Endothelial cell of umbilical vein (primary cell): ENCODE measurements around the gene CYFIP2. TPM values are rescaled to one million over a fixed set of nuclear protein-coding genes. Genes with fewer than 3 reads are reported as not detected.

Experiments used
- BruUV-seq: library from RNA; stranded (reverse); fragments of 400-500 nt; replicated peaks from 2 replicates; lab custom pipeline; 2021; lab: Mats Ljungman, UMichigan
- CTCF ChIA-PET: fragments of 300-600, 350-600 bp; sonication (Branson Sonifier 250); formaldehyde crosslinking; loops from one replicate; lab custom pipeline; 2021; ENCODE audit warnings: antibody characterized with exemption, inconsistent platforms; lab: Charles Lee
- POLR2A ChIA-PET: fragments of 300-600, 350-600 bp; sonication (Branson Sonifier 250); formaldehyde crosslinking; loops from one replicate; lab custom pipeline; 2021; ENCODE audit warnings: antibody characterized with exemption, inconsistent platforms; lab: Charles Lee
- DNase-seq: peaks from one replicate; pipeline ENCODE4 v3.0.0-alpha.2; 2011; ENCODE audit warnings: low read depth, low spot score
- FAIRE-seq: peaks from 2 replicates; lab custom pipeline; 2011; peaks lifted over from hg19 to GRCh38; lab: Jason Lieb, UNC
- H2AFZ ChIP-seq: 2 replicates; pipeline ENCODE4 v1.6.0; 2012; ENCODE audit warnings: low read depth, low read length, control low read depth, inconsistent platforms
- H3K27ac ChIP-seq: 2 replicates; pipeline ENCODE4 v1.5.1; 2011; ENCODE audit warnings: low read depth, mild to moderate bottlenecking, control low read depth, low read length, moderate library complexity; ENCODE audit not compliant: insufficient read depth
- H3K27me3 ChIP-seq, 2 experiments: 2 replicates each; pipeline versions ENCODE4 v1.6.0 to v1.6.1; 2011; ENCODE audit warnings: low read length in 2 of 2, mixed read lengths in 1 of 2; ENCODE audit not compliant: control insufficient read depth in 2 of 2, insufficient read depth in 2 of 2
- H3K36me3 ChIP-seq, 2 experiments: 2 replicates in 1 of 2; 3 replicates in 1 of 2; pipeline ENCODE4 v1.5.1; 2011; ENCODE audit warnings: low read length in 2 of 2, mild to moderate bottlenecking in 1 of 2, moderate library complexity in 1 of 2; ENCODE audit not compliant: control insufficient read depth in 2 of 2, insufficient read depth in 2 of 2; ENCODE audit errors: extremely low read depth in 1 of 2
- H3K4me1 ChIP-seq: 3 replicates; pipeline ENCODE4 v1.5.1; 2011; ENCODE audit warnings: mild to moderate bottlenecking, low read length; ENCODE audit not compliant: control insufficient read depth, insufficient read depth; ENCODE audit errors: extremely low read depth
- H3K4me2 ChIP-seq: 2 replicates; pipeline ENCODE4 v1.6.1; 2011; ENCODE audit warnings: low read length, control low read depth, mixed read lengths; ENCODE audit not compliant: insufficient read depth
- H3K4me3 ChIP-seq, 3 experiments: fragments of 200-600 bp in 1 of 3; sonication (generic), shearing (Covaris generic) in 1 of 3; replicated peaks in 1 of 3; 2 replicates each; pipeline ENCODE4 v1.5.1; 2011 to 2016; ENCODE audit warnings: control low read depth in 3 of 3, low read length in 3 of 3, mild to moderate bottlenecking in 2 of 3, inconsistent platforms in 1 of 3, low read depth in 1 of 3, moderate library complexity in 1 of 3; ENCODE audit not compliant: insufficient read depth in 1 of 3
- H3K79me2 ChIP-seq: 2 replicates; pipeline ENCODE4 v1.6.0; 2012; ENCODE audit warnings: low read length, inconsistent platforms; ENCODE audit not compliant: control insufficient read depth, insufficient read depth
- H3K9ac ChIP-seq: replicated peaks from 2 replicates; pipeline ENCODE3; 2011; ENCODE audit warnings: low read length, control low read depth; ENCODE audit not compliant: insufficient read depth; ENCODE audit errors: extremely low read depth
- H3K9me1 ChIP-seq: replicated peaks from 3 replicates; pipeline ENCODE4 v1.6.0; 2011; ENCODE audit warnings: mild to moderate bottlenecking, low read length; ENCODE audit not compliant: control insufficient read depth, insufficient read depth; ENCODE audit errors: extremely low read depth
- H3K9me3 ChIP-seq: replicated peaks from 2 replicates; pipeline ENCODE4 v1.5.1; 2012; ENCODE audit warnings: low read length, inconsistent platforms; ENCODE audit not compliant: control insufficient read depth, insufficient read depth
- H4K20me1 ChIP-seq: replicated peaks from 2 replicates; pipeline ENCODE3; 2011; ENCODE audit warnings: mild to moderate bottlenecking, low read length; ENCODE audit not compliant: control insufficient read depth, insufficient read depth; ENCODE audit errors: extremely low read depth
- CTCF ChIP-seq, 2 donors: IDR thresholded peaks; 1 replicate in 1 of 2; 2 replicates in 1 of 2; pipeline ENCODE4 v1.5.1; 2011; ENCODE audit warnings: low read length in 2 of 2, mild to moderate bottlenecking in 2 of 2, moderate library complexity in 2 of 2, control low read depth in 1 of 2, inconsistent platforms in 1 of 2, low read depth in 1 of 2; ENCODE audit not compliant: insufficient read depth in 1 of 2; ENCODE audit errors: extremely low read depth in 1 of 2
- EZH2 ChIP-seq: IDR thresholded peaks from 2 replicates; pipeline ENCODE4 v1.6.1; 2012; ENCODE audit warnings: borderline replicate concordance, low read depth, mild to moderate bottlenecking, moderate library complexity, low read length, inconsistent platforms; ENCODE audit not compliant: severe bottlenecking
- FOS ChIP-seq: IDR thresholded peaks from 2 replicates; pipeline ENCODE4 v1.6.1; 2011; ENCODE audit warnings: mild to moderate bottlenecking, low read length, moderate library complexity, borderline replicate concordance; ENCODE audit not compliant: insufficient read depth
- GATA2 ChIP-seq: IDR thresholded peaks from 2 replicates; pipeline ENCODE4 v1.7.0; 2011; ENCODE audit warnings: low read depth, mild to moderate bottlenecking, moderate library complexity, mixed read lengths, low read length; ENCODE audit not compliant: insufficient read length, insufficient read depth
- JUN ChIP-seq: IDR thresholded peaks from 2 replicates; pipeline ENCODE4 v1.6.1; 2011; ENCODE audit warnings: borderline replicate concordance, low read depth; ENCODE audit not compliant: insufficient read length, insufficient read depth
- MAX ChIP-seq: IDR thresholded peaks from 2 replicates; pipeline ENCODE4 v1.6.1; 2011; ENCODE audit not compliant: insufficient read depth, insufficient read length
- MYC ChIP-seq: IDR thresholded peaks from one replicate; pipeline ENCODE4 v1.6.1; 2011; ENCODE audit warnings: mild to moderate bottlenecking, low read depth, low read length
- POLR2A ChIP-seq: IDR thresholded peaks from 2 replicates; pipeline ENCODE4 v1.6.1; 2012; ENCODE audit warnings: low read depth, mild to moderate bottlenecking, control low read depth, low read length
- POLR2AphosphoS5 ChIP-seq: IDR thresholded peaks from 2 replicates; pipeline ENCODE4 v1.6.1; 2012; ENCODE audit warnings: low read depth, mild to moderate bottlenecking, control low read depth, low read length, moderate library complexity; ENCODE audit not compliant: insufficient read depth
- dilution Hi-C: fragments of 300-500 bp; cut with MboI; formaldehyde crosslinking; loops from one replicate; pipeline ENCODE4 v1.15.0; 2019; ENCODE audit warnings: low sequenced_read_pairs; ENCODE audit not compliant: extremely low pct_ligation_motif_present
- intact Hi-C: fragments of 100-400 bp; cut with micrococcal nuclease; formaldehyde crosslinking; loops from one replicate; pipeline ENCODE4 v1.10.0; 2022
- polyA plus RNA-seq, 4 experiments: library from polyadenylated mRNA; depleted of rRNA in 3 of 4; stranded (reverse) in 3 of 4; unstranded in 1 of 4; fragments of >200 nt; gene quantifications; 2 replicates each; pipeline versions ENCODE4 v1.2.1 to v1.2.3, GENCODE V29; 2011 to 2012; ENCODE audit warnings: missing spikeins in 1 of 4
- total RNA-seq: library from RNA; stranded (reverse); gene quantifications from 2 replicates; pipeline ENCODE4 v1.2.3, GENCODE V29; 2021

Gene CYFIP2
- total and polyA plus RNA-seq, 2 donors (not counting 3 experiments of a cell fraction or from before 2014, with no cell fraction given): 9.2 to 22.4 TPM

- no TSS peak for BruUV-seq
- H3K4me1 ChIP-seq: no peaks in the 10 kb centered on the region
- H3K9me3 ChIP-seq: no peaks in the 10 kb centered on the region
- H2AFZ ChIP-seq: no peak overlapping the region
- DNase-seq: no peak
- H3K27ac ChIP-seq: no peak overlapping the region
- TF ChIP-seq GATA2: no peak
- no peak for TF ChIP-seq JUN
- no peak for TF ChIP-seq FOS
- no peak for TF ChIP-seq CTCF (IDR thresholded peaks at IDR 0.05; ENCODE audit: extremely low read depth in 1 of 2, insufficient read depth in 1 of 2, low read depth in 1 of 2, low read length in 2 of 2)
- TF ChIP-seq POLR2A: no peak
- TF ChIP-seq MYC: no peak
- TF ChIP-seq MAX: no peak
- TF ChIP-seq EZH2: no peak
- no peak for TF ChIP-seq POLR2AphosphoS5
- no peaks in the 10 kb centered on the region for H3K36me3 ChIP-seq
- intact Hi-C loops: no loop called here
- H3K9me1 ChIP-seq: no peaks in the 10 kb centered on the region
- no peak for FAIRE-seq
- no peak overlapping the region for H3K9ac ChIP-seq
- CTCF ChIA-PET: interaction anchor here (1.5 kb wide), 1 partner anchor 19 kb away, joined by 3 read pairs; no protein-coding TSS in a partner anchor
- dilution Hi-C loops: no loop called here
- H3K4me3 ChIP-seq: no peak overlapping the region
- no peaks in the 10 kb centered on the region for H4K20me1 ChIP-seq
- H3K4me2 ChIP-seq: no peak overlapping the region
- POLR2A ChIA-PET: no interaction called here
- H3K79me2 ChIP-seq: no peaks in the 10 kb centered on the region
- H3K27me3 ChIP-seq: no peaks in the 10 kb centered on the region
These were observed 22.7 kb downstream of the CYFIP2 start for GRCh38 chr5:157288405-157289163.
